Femur (tissue), 1 donor: ENCODE measurements around the gene C4BPA.

Experiments
- DNase-seq: peaks from one replicate; pipeline ENCODE4 v3.0.0-alpha.2; 2017

Gene C4BPA

DNA sequence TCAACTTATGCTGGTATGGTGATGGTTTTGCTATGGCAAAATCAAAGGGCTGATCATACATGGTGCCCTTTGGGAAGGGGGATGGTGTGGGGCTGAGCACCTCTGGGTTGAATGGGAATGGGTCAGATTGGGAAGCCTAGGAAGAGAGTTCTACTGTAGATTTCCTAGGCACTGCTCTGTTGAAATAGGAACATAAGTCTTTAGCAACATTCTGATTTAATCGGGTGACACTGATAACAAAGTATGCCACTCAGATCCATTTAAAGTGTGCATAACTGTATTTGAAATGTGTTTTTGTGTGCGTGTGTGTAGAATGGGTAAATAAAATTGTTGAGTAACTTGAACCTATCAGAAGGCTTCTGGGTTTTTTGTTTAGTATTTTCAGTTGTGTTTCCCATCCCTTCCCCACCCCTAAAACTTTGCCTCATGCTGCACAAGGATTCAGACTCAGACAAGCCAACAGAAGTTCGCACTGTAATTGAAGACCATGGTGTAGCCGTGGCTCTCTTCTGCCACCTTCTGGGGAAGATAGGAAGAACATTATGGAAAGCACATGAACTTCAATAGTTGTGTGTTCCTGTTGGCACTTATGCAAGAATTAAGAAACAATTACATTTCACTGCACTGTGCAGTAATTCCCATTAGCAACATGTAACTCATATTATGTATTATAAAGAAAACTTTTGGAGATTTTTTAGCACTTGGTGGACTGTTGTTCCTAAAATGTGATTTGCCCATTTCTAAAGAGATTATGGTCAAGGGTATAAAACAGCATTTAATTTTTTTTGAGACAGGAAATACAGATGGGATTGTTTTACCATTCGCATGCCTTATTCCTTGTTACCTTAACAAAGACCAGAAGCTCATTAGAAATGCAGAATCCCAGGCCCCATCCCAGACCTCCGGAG lies 26.3 kb upstream of the C4BPA start:
- peak; percentile 78 for DNase-seq

DNA sequence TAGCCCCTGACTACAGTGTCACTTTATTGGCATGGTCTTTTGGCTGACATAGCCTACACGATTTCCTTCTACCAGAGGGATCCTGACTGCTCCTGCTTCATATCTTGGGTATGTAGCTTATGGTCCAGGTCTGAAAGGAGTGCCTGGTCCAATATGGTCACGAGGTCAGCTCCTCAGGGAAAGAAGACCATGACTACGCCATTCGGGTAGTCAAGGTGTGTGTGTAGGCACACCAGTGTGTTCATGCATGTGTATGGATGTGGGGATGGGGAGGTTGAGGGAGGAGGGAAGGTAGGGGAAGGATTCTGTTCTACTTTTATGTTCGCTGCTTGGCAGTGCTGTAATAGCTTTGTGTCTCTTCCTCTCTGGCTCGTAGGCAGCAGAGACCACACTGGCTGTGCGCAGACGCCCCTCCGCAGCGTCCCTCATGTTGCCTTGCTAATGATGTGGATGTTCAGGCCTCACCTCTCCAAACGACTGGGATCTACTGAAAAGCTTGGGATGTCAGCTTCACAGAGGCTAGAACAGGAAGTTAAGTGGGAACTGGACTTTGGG lies 25.4 kb upstream of the C4BPA start:
- no peak for DNase-seq

GRCh38 chr1:207079706-207080241 lies 24.3 kb upstream of the C4BPA start:
- no peak for DNase-seq

- DNase-seq: no peak
Observed at GRCh38 chr1:207081088-207081487, 22.9 kb upstream of the C4BPA start.

DNA sequence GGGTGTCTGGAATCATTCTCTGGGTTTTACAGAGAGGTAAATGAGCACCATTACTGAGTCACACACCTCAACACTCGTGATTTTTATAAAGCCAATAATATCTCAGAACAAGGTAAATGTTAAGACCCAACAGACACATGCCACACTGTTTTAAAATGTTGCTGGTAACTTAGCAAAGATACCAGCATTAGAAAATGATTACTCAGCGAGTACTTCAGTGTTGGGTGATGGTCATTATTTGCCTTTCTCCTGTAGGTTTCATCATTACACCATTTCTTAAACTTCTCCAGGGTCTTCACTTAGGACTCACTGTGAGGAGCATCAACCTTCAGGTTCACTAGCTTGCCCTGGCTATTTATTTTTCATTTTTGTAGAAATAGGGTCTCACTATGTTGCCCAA lies 22.2 kb upstream of the C4BPA start:
- DNase-seq: no peak

DNA sequence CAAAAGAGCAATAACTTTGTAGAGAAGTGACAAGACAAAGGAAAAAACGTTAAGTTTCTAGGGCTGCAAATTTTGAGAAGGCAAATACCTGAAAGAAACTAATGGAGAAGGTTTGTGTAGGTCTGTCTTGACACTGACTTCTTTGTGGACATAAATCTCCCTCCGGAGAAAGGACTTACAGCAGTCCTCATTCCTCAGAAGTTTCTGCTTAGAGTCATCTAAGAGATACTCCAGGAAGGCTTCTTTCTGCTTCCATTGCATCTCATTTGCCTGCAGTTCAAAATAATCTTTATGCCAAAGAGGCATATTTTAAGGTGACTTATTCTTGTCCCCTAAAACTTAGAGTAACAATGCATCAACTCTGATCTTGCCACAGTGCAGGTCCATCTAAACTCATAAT lies 19.8 kb upstream of the C4BPA start:
- DNase-seq: no peak

DNA sequence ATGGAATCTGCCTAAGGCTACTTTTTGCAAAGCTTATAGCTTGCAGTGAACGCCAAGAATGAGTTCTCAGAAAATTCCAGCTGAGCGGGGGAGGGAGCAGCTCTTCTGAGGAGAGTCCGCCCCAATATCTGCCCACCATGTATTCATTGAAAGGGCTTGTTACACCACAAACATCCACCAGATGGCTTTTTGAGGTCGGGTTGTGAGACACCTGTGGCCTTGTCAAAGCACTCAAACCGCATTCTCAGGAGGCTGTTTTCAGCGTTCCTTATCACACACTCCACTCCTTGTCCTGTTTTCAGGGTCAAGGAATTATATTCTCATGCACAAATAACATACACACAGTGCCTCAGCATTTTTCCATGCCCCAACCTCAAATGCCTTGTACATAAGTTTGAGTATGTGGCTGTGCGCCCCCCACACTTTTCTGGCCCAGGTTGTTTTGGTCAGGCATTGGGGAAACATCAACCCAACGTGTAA lies 19.3 kb upstream of the C4BPA start:
- DNase-seq: peak; percentile 65

- no peak for DNase-seq
Observed at GRCh38 chr1:207085887-207086286, 18.1 kb upstream of the C4BPA start.

DNA sequence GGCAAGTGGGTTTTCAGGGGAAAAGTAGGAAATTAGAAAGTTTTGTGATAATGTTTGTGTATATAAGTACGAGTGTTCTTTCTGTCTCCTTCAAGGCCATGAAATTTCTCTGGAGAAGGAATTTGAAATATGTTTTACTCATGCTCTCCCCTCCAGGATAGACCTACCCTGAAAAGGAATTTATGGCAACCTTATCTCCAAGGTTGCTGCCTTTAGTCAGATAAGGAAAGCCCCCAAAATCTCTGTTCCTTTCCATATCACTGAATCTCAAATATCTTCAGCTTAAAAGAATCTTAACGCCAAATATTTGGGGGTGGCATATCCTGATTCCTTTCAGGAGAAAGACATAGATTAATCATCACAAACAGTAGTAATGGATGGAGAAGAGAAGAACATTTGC lies 15.9 kb upstream of the C4BPA start:
- no peak for DNase-seq

DNA sequence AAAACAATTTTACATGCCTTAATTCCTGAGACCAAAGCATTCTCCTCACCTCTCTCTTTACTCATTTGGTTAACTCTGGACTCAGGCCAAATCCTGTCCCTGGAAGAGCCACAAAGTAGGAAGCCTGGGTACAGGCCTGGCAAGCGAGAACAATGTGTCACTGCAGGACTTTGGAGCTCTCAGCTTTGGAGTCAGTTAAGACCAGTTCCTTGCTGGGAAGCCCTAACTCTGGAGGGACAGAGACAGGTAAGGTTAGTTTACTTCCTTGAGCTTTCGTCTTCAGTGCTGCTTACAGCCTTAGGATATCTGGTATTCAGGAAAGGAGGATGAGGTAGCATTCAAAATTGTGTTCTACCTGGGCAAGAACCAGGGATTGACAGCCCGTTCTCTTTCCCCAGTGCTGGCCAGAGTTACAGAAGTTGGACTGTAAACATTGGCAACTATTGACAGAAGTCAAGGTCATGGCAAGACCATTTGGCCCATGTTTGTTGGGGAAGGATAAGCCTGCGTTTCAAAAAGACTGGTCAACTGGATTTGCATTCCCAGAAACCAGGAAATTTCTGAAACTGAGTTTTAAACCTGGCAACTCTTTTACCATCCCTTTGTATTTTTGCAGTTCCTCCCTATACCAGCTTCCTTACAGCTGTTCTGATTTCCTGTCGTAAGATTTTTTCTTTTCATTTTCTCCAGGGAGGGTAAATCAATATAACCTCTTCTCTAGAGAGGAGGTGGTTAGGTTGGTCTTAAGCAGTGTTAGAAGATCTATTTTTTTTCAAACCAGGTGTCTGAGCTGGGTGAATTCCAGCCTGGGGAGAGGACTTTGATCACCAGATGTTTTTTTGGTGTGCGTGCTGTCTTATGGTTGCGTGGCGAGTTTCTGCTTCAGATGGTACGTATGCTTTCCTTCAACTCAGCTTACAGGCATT lies 15.1 kb upstream of the C4BPA start, which contains the start of gene C4BPB:
Gene C4BPB (plus strand): TSS at position 160 of the 926 bp plus-strand sequence. CDS start 672 bp downstream, at position 832.
- no peak for DNase-seq

GRCh38 chr1:207089627-207090355 lies 14.2 kb upstream of the C4BPA start:
- DNase-seq: no peak

GRCh38 chr1:207091200-207091908 lies 12.7 kb upstream of the C4BPA start:
- DNase-seq: no peak

- DNase-seq: no peak
Observed at GRCh38 chr1:207093944-207094343, 10.1 kb upstream of the C4BPA start.

- no peak for DNase-seq
Observed at GRCh38 chr1:207097871-207098324, 6.1 kb upstream of the C4BPA start.

DNA sequence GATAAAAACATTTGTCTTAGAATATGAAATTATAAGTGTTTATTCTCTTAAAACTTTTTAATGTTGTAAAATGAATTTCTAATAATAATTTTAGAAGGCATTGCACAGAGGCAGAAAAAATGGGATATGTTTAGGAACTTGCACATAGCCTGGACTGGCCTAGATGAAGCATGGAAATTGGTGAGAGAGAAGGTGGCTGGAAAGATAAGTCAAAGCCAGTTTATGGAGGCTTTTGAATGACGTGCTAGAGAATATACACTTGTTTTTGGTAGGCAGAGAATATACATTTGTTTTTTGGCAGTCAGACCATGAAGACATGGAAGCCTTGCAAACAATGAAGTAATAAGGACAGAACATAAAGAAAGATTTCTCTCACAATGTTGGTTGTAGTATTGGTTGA lies 2.3 kb upstream of the C4BPA start:
- no peak for DNase-seq

DNA sequence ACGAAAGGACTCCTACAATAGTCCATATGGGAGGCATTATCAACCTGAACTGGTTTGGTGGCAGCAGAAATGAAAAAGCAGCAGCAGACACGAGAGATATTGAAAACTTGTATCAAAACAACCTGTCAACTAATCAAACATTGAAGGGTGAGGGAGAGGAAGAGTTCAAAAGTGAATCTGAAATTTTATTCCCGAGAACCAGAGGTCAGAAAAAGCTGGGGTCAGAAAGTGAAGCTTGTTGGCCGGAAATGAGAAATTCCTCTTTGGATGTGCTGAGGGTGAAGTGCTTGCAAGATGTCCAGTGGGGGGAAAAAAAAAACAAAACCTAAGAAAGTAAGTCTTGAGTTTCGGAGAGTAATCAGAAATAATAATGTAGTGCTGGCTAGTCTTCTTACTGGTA lies 1.9 kb upstream of the C4BPA start:
- no peak for DNase-seq

DNA sequence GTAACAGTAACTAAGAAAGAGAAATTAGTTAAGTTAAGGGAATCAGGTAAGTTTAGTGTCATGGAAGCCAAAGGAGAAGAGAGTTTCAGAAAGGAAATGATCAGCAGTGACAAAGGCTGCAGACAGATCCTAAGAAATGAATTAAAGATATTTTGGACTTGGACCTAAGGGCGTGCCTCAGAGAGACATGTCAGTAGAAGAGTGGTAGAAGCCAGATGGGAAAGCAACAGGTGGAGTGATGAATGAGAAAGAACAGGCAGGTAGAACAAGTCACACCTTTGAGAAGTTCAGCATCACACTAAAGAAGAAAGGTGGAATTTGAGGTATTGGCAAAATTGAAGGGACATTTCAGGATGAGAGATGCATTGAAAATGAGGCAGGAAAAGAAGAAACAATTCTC lies 1.4 kb upstream of the C4BPA start:
- DNase-seq: no peak

GRCh38 chr1:207109004-207109403 lies 5.0 kb downstream of the C4BPA start:
- no peak for DNase-seq

DNA sequence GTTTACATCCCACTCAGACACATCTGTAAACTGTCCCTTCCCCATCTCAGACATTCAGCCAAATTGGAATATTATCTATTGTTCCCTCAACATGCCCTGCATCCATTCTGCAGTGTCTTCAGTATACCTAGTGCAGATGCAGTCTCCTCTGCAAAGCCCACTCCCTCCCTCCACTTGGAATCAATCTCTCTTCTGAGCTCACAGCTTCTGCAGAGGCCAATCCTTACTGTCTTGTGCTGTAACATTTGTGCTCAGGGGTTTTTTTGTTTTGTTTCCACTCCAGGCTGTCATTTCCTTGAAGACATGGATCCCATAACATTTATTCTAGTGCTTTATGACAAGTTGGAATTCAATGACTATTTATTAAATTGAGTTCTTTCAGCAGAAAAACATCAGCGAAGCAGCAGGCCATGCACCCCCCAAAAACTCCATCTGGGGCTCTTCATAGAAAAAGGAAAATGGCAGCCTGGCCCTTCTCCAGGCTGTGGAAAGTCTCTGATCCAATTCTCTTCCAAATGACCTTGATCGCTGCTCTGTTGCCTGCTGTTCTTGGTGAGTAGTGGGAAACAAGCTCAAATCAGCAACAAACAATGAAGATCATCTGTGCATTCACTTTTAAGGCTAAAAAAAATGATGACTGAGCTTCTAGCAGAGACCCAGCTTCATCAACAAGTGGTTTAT lies 8.7 kb downstream of the C4BPA start:
- no peak for DNase-seq

- DNase-seq: no peak
Observed at GRCh38 chr1:207115269-207115668, 11.2 kb downstream of the C4BPA start.

- DNase-seq: no peak
Observed at GRCh38 chr1:207124389-207124788, 20.4 kb downstream of the C4BPA start.
